ENCODE results near the gene UGT1A8. TPM values are rescaled to one million over a fixed set of nuclear protein-coding genes. Genes with fewer than 3 reads are reported as not detected.

The UGT1A8 gene
- total and polyA plus RNA-seq, 2 donors from 2014 or later = 30.0 TPM; not detected in 1

DNA sequence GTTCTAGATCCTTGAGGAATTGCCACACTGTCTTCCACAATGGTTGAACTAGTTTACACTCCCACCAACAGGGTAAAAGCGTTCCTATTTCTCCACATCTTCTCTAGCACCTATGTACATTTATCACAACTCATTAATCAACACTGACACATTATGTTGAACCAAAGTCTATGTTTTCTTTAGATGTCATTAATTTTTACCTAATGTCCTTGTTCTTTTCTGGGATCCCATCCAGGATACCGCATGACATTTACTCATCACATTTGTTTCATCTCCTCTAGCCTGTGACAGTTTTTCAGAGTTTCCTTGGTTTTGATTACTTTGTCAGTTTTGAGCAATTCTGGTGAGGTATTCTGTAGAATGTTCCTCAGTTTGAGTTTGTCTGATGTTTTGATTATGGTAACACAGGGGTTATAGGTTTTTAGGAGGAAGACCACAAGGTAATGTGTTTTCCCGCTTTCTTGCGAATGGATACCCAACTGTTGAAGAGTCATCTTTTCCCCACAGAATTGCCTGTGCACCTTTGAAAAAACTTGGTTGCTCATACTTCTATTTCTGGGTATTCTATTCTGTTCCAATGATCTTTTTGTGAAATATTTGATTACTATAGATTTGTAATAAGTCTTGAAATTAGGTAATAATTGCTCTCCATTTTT, 51.3 kb downstream of the UGT1A8 start:
- TF ChIP-seq, protein P1, sequence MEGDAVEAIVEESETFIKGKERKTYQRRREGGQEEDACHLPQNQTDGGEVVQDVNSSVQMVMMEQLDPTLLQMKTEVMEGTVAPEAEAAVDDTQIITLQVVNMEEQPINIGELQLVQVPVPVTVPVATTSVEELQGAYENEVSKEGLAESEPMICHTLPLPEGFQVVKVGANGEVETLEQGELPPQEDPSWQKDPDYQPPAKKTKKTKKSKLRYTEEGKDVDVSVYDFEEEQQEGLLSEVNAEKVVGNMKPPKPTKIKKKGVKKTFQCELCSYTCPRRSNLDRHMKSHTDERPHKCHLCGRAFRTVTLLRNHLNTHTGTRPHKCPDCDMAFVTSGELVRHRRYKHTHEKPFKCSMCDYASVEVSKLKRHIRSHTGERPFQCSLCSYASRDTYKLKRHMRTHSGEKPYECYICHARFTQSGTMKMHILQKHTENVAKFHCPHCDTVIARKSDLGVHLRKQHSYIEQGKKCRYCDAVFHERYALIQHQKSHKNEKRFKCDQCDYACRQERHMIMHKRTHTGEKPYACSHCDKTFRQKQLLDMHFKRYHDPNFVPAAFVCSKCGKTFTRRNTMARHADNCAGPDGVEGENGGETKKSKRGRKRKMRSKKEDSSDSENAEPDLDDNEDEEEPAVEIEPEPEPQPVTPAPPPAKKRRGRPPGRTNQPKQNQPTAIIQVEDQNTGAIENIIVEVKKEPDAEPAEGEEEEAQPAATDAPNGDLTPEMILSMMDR (IDR thresholded peaks at IDR 0.05; ENCODE audit: borderline replicate concordance, extremely low read depth, insufficient read depth) = no peak
- Histone ChIP-seq H3K4me1 (ENCODE audit: control insufficient read depth in 2 of 3, insufficient read depth in 2 of 3, low read depth in 1 of 3, low read length in 3 of 3) (peaks cover 0 to 7% (median 2%) of the 10 kb centered on the region in 3 donors), H3K36me3 (ENCODE audit: control insufficient read depth in 2 of 3, insufficient read depth in 3 of 3, low read length in 3 of 3) (no peaks in the 10 kb centered on the region), H3K27ac (ENCODE audit: low read depth in 2 of 2, low read length in 2 of 2) (peak overlapping the region; percentile 13 to 69), H3K9ac (ENCODE audit: low read length in 3 of 3) (no peak overlapping the region), H3K9me3 (ENCODE audit: control insufficient read depth in 2 of 3, insufficient read depth in 1 of 3, low read length in 3 of 3) (peaks cover 0 to 2% (median 0%) of the 10 kb centered on the region in 3 donors), H3K27me3 (ENCODE audit: control insufficient read depth, insufficient read depth, low read length) (no peaks in the 10 kb centered on the region), H3K4me3 (ENCODE audit: low read length in 3 of 3) (peak overlapping the region in 1 of 3 donors; percentile 24)
- DNase-seq (no peak), FAIRE-seq (no peak)
- intact Hi-C loops (cut with DNase I) = no loop called here

DNA sequence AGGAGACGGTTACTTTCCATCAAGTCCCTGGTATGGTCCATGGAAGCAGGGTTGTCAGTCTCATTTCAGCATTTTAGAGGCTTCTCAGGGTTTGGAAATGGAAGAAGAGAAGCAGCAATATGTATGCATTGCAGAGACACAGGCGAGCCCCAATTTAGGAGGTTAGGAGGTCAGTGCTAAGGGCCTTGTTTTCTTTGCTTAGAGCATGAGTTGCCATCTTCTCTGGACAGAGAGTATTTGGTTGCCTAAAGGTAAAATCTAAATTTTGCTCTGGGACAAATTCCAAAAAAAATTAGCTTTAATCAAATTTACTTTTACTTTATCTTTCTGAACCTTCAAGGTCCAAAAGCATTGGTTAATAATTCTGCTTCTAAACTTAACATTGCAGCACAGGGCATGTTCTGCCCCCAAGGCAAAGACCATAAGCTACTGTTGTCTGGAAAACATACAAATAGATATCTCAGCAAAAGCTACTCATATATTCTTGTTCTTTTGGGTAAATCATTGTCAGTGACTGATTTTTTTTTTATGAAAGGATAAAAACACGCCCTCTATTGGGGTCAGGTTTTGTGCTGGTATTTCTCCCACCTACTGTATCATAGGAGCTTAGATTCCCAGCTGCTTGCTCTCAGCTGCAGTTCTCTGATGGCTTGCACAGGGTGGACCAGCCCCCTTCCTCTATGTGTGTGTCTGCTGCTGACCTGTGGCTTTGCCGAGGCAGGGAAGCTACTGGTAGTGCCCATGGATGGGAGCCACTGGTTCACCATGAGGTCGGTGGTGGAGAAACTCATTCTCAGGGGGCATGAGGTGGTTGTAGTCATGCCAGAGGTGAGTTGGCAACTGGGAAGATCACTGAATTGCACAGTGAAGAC, 54.1 kb downstream of the UGT1A8 start, which contains the start of gene UGT1A9:
Gene UGT1A9, plus strand, starts transcription at position 609 of the 872 bp plus-strand sequence. Its CDS starts 37 bp downstream, at position 646.
- Histone ChIP-seq H3K36me3 (ENCODE audit: control insufficient read depth in 2 of 3, insufficient read depth in 3 of 3, low read length in 3 of 3) (no peaks in the 10 kb centered on the region), H3K4me3 (ENCODE audit: low read length in 3 of 3) (peak within 1 kb of the TSS in 2 of 3 donors; percentile 61 to 83), H3K4me1 (ENCODE audit: control insufficient read depth in 2 of 3, insufficient read depth in 2 of 3, low read depth in 1 of 3, low read length in 3 of 3) (peaks cover 0 to 7% (median 2%) of the 10 kb centered on the region in 3 donors), H3K27ac (ENCODE audit: low read depth in 2 of 2, low read length in 2 of 2) (peak within 1 kb of the TSS; percentile 66 to 69), H3K9me3 (ENCODE audit: control insufficient read depth in 2 of 3, insufficient read depth in 1 of 3, low read length in 3 of 3) (no peaks in the 10 kb centered on the region), H3K9ac (ENCODE audit: low read length in 3 of 3) (peak within 1 kb of the TSS in 1 of 3 donors; percentile 17), H3K27me3 (ENCODE audit: control insufficient read depth, insufficient read depth, low read length) (no peaks in the 10 kb centered on the region)
- no peak for FAIRE-seq
- TF ChIP-seq, protein P1 (IDR thresholded peaks at IDR 0.05; ENCODE audit: borderline replicate concordance, extremely low read depth, insufficient read depth) = no peak
- DNase-seq = no peak
- intact Hi-C loops (cut with DNase I) = no loop called here

DNA sequence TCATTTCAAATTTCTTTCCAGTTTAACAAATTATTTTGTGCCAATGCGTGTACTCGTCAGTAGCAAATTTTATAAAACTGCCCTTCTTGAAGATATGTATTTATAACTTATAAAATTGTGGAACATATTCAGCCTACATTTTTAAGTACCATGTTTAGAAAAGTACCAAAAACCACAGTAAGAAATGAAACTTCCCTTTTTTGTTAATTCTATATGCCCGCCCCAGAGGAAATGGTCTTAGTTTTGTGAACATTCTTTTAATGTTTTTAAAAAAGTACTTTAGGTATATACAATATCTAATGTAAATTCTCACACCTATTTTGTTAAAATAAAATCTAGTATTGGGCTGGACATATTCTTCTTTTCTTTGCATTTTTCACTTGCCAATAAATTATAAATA, 55.5 kb downstream of the UGT1A8 start:
- Histone ChIP-seq H3K9me3 (ENCODE audit: control insufficient read depth in 2 of 3, insufficient read depth in 1 of 3, low read length in 3 of 3) (no peaks in the 10 kb centered on the region), H3K27ac (ENCODE audit: low read depth in 2 of 2, low read length in 2 of 2) (peak overlapping the region; percentile 22 to 35), H3K4me1 (ENCODE audit: control insufficient read depth in 2 of 3, insufficient read depth in 2 of 3, low read depth in 1 of 3, low read length in 3 of 3) (peaks cover 0 to 7% (median 2%) of the 10 kb centered on the region in 3 donors), H3K9ac (ENCODE audit: low read length in 3 of 3) (peak overlapping the region in 1 of 3 donors; percentile 17), H3K4me3 (ENCODE audit: low read length in 3 of 3) (peak overlapping the region in 2 of 3 donors; percentile 61 to 83), H3K36me3 (ENCODE audit: control insufficient read depth in 2 of 3, insufficient read depth in 3 of 3, low read length in 3 of 3) (no peaks in the 10 kb centered on the region), H3K27me3 (ENCODE audit: control insufficient read depth, insufficient read depth, low read length) (no peaks in the 10 kb centered on the region)
- TF ChIP-seq, protein P1 (IDR thresholded peaks at IDR 0.05; ENCODE audit: borderline replicate concordance, extremely low read depth, insufficient read depth) = no peak
- intact Hi-C loops (cut with DNase I) = no loop called here
- FAIRE-seq (peak; percentile 46), DNase-seq (no peak)
